ENCODE data around the gene EYA2. TPM values are rescaled to one million over a fixed set of nuclear protein-coding genes. Genes with fewer than 3 reads are reported as not detected.

The EYA2 gene
- total RNA-seq, 1 donor from 2014 or later: 8.1 TPM

DNA sequence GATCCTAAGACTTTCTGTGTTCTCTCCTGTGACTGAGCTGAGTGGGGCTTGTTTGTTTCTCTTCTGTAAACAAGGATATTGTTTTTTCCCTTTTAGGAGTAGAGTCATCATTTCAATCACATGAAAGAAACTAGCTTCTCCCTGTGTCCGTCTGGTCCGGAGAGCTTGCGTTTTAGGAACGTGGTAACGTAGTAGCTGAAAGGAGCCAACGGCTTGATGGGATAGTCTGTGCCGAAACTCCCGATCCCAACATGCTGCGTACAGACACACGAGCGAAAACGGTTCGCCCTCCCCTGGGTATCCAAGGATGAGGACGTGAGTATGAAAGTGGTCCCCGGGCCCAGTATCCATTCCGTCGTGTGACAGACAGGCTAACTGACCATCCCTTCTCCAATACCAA is 315.3 kb downstream of the EYA2 start:
- no peaks in the 10 kb centered on the region for H3K9me3 ChIP-seq
- H3K4me3 ChIP-seq: no peak overlapping the region
- H3K27ac ChIP-seq: no peak overlapping the region
- DNase-seq (ENCODE audit: extremely low spot score in 2 of 2): no peak
- intact Hi-C loops (cut with DNase I): no loop called here
- TF ChIP-seq POLR2AphosphoS5 (IDR thresholded peaks at IDR 0.05; ENCODE audit: insufficient read depth in 1 of 2, low read depth in 1 of 2) (no peak), POLR2A (IDR thresholded peaks at IDR 0.05) (no peak)
- TF ChIP-seq, protein P1, sequence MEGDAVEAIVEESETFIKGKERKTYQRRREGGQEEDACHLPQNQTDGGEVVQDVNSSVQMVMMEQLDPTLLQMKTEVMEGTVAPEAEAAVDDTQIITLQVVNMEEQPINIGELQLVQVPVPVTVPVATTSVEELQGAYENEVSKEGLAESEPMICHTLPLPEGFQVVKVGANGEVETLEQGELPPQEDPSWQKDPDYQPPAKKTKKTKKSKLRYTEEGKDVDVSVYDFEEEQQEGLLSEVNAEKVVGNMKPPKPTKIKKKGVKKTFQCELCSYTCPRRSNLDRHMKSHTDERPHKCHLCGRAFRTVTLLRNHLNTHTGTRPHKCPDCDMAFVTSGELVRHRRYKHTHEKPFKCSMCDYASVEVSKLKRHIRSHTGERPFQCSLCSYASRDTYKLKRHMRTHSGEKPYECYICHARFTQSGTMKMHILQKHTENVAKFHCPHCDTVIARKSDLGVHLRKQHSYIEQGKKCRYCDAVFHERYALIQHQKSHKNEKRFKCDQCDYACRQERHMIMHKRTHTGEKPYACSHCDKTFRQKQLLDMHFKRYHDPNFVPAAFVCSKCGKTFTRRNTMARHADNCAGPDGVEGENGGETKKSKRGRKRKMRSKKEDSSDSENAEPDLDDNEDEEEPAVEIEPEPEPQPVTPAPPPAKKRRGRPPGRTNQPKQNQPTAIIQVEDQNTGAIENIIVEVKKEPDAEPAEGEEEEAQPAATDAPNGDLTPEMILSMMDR (IDR thresholded peaks at IDR 0.05): no peak
- peaks cover 4 to 55% of the 10 kb centered on the region in 2 donors for H3K36me3 ChIP-seq
- H3K4me1 ChIP-seq: no peaks in the 10 kb centered on the region
- H3K27me3 ChIP-seq: no peaks in the 10 kb centered on the region

DNA sequence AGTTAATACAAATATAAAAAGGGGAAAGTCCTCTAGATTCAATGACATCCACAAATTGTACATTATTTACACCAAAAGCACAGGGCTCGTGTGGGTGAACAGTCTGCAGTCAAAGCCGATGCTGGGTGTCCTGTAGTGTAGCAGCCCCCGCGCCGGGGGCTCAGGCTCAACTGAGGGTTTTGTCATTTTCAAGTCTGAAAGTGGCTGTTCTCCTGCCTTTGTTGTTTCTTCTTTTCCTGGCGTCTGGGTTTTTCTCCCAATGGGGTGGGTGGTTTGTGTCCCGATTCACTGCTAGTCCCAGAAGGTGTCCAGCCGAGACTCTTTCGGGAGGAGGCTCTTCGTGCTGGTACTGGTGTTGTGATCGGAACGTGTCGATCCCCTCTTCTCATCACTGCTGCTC is 315.8 kb downstream of the EYA2 start:
- DNase-seq (ENCODE audit: extremely low spot score in 2 of 2): no peak
- no peak overlapping the region for H3K27ac ChIP-seq
- peaks cover 4 to 59% of the 10 kb centered on the region in 2 donors for H3K36me3 ChIP-seq
- H3K27me3 ChIP-seq: no peaks in the 10 kb centered on the region
- intact Hi-C loops (cut with DNase I): no loop called here
- no peaks in the 10 kb centered on the region for H3K9me3 ChIP-seq
- TF ChIP-seq, protein P1 (IDR thresholded peaks at IDR 0.05): no peak
- no peak for TF ChIP-seq POLR2A (IDR thresholded peaks at IDR 0.05)
- no peak for TF ChIP-seq POLR2AphosphoS5 (IDR thresholded peaks at IDR 0.05; ENCODE audit: insufficient read depth in 1 of 2, low read depth in 1 of 2)
- H3K4me3 ChIP-seq: no peak overlapping the region
- H3K4me1 ChIP-seq: no peaks in the 10 kb centered on the region

DNA sequence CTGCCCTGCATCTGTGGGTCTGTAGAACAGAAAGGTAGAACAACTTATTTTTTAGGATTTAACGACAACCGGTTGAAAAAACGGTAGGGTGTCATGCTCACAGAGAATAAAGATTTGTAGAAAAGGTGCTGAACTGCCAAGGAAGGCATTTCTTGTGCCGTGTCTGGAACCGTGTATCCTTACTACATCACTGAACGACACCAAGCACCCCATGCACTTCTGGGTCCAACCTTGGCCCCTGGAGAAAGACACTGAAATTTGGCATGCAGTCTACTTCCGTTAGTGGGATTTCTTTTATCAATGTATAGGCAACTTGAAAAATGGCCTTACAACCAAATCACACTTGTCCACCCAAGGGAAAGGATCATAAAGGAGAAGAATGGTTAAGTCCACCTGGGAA is 316.4 kb downstream of the EYA2 start:
- TF ChIP-seq POLR2A (IDR thresholded peaks at IDR 0.05) (no peak), POLR2AphosphoS5 (IDR thresholded peaks at IDR 0.05; ENCODE audit: insufficient read depth in 1 of 2, low read depth in 1 of 2) (no peak)
- TF ChIP-seq, protein P1 (IDR thresholded peaks at IDR 0.05): no peak
- H3K9me3 ChIP-seq: no peaks in the 10 kb centered on the region
- no peak overlapping the region for H3K4me3 ChIP-seq
- intact Hi-C loops (cut with DNase I): no loop called here
- no peaks in the 10 kb centered on the region for H3K4me1 ChIP-seq
- H3K36me3 ChIP-seq: peaks cover 4 to 65% of the 10 kb centered on the region in 2 donors
- DNase-seq (ENCODE audit: extremely low spot score in 2 of 2): no peak
- no peak overlapping the region for H3K27ac ChIP-seq
- H3K27me3 ChIP-seq: no peaks in the 10 kb centered on the region

DNA sequence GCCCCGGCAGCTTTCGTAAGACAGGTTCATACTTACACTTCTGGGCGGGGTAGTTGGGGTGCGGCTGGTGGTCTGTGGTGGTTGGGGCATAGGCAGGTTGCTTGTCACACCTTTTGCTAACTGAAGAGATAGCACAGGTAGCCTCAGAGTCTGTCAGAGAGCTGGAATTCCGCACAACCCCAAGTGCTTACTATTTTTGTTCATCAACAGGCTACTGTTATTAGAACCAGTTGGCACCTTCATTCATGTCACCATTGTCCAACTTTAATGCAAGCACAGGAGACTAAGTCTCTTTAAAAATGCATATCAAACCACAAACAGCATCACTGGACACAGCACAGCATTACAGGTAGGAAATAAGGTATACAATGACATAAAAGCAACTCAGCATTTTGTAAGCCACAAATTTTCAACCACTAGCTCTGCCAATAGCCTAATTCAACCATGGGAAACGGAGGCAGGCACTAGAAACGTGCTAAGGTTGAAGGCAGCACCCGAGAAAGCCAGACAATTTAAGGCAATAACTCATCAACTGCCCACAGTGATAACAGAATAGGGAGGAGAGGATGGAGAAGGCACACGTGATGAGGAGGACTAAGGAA is 318.1 kb downstream of the EYA2 start:
- no peaks in the 10 kb centered on the region for H3K9me3 ChIP-seq
- intact Hi-C loops (cut with DNase I): no loop called here
- H3K27me3 ChIP-seq: no peaks in the 10 kb centered on the region
- peaks cover 4 to 73% of the 10 kb centered on the region in 2 donors for H3K36me3 ChIP-seq
- DNase-seq (ENCODE audit: extremely low spot score in 2 of 2): no peak
- TF ChIP-seq, protein P1 (IDR thresholded peaks at IDR 0.05): no peak
- TF ChIP-seq POLR2AphosphoS5 (IDR thresholded peaks at IDR 0.05; ENCODE audit: insufficient read depth in 1 of 2, low read depth in 1 of 2) (no peak), POLR2A (IDR thresholded peaks at IDR 0.05) (no peak)
- H3K4me1 ChIP-seq: no peaks in the 10 kb centered on the region
- no peak overlapping the region for H3K4me3 ChIP-seq
- H3K27ac ChIP-seq: no peak overlapping the region

DNA sequence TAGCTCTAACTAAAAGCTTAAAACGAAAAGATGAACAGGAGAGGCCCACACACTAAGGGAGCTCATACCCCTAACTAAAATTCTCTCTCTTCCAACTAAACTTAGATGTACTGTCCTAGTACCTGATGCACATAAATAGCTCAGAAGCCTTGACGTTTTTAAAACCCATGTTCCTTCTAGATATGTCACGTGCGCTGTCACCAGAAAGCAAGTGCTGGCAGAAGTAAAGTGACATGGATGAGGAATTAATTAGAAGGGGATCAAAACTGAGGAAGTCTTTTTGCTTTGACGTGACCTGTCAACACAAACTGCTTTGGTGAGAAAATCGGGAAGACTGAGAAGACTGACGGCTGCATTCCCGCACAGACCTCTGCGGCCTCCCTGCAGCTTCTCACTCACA is 319.3 kb downstream of the EYA2 start:
- H3K4me3 ChIP-seq: no peak overlapping the region
- no peaks in the 10 kb centered on the region for H3K27me3 ChIP-seq
- no peak for TF ChIP-seq POLR2A (IDR thresholded peaks at IDR 0.05)
- TF ChIP-seq, protein P1 (IDR thresholded peaks at IDR 0.05): no peak
- TF ChIP-seq POLR2AphosphoS5 (IDR thresholded peaks at IDR 0.05; ENCODE audit: insufficient read depth in 1 of 2, low read depth in 1 of 2): no peak
- H3K9me3 ChIP-seq: no peaks in the 10 kb centered on the region
- DNase-seq (ENCODE audit: extremely low spot score in 2 of 2): no peak
- H3K36me3 ChIP-seq: peaks cover 4 to 75% of the 10 kb centered on the region in 2 donors
- intact Hi-C loops (cut with DNase I): no loop called here
- no peak overlapping the region for H3K27ac ChIP-seq
- H3K4me1 ChIP-seq: no peaks in the 10 kb centered on the region
